HepG2 (cell line): ENCODE data around the gene BSG. TPM values are rescaled to one million over a fixed set of nuclear protein-coding genes. Genes with fewer than 3 reads are reported as not detected.

Source experiments
- GABPA ChIP-seq, 2 experiments: IDR thresholded peaks; 2 replicates each; pipeline ENCODE4 v1.6.1; 2011 to 2016; ENCODE audit warnings: low read depth in 2 of 2, low read length in 1 of 2, missing biosample characterization in 1 of 2, missing genetic modification characterization in 1 of 2
- GMEB1 ChIP-seq: sonication (generic); formaldehyde crosslinking; IDR thresholded peaks from 2 replicates; pipeline ENCODE4 v1.5.1; 2020; ENCODE audit warnings: missing genetic modification reagents, mild to moderate bottlenecking, borderline replicate concordance
- JUN ChIP-seq: sonication (generic); formaldehyde crosslinking; IDR thresholded peaks from 2 replicates; pipeline ENCODE4 v1.4.0; 2020; ENCODE audit warnings: mild to moderate bottlenecking, missing genetic modification reagents
- MLLT10 ChIP-seq: sonication (generic); formaldehyde crosslinking; IDR thresholded peaks from 2 replicates; pipeline ENCODE4 v1.4.0; 2020; ENCODE audit warnings: missing genetic modification reagents
- MTERF4 ChIP-seq: sonication (generic); formaldehyde crosslinking; IDR thresholded peaks from 2 replicates; pipeline ENCODE4 v1.8.0; 2023; ENCODE audit warnings: mild to moderate bottlenecking, missing genetic modification reagents
- NFKB2 ChIP-seq: sonication (generic); formaldehyde crosslinking; IDR thresholded peaks from 2 replicates; pipeline ENCODE4 v1.4.0; 2020; ENCODE audit warnings: missing genetic modification reagents, borderline replicate concordance
- PCBP1 ChIP-seq: fragments of 200-400 bp; formaldehyde crosslinking; IDR thresholded peaks from 2 replicates; pipeline ENCODE4 v1.6.1; 2017; ENCODE audit warnings: mild to moderate bottlenecking, low read depth, low read length, borderline replicate concordance
- REXO4 ChIP-seq: sonication (generic); formaldehyde crosslinking; IDR thresholded peaks from 2 replicates; pipeline ENCODE4 v1.8.0; 2022; ENCODE audit warnings: missing genetic modification reagents, mild to moderate bottlenecking, borderline replicate concordance
- RNF219 ChIP-seq: sonication (generic); formaldehyde crosslinking; IDR thresholded peaks from 2 replicates; pipeline ENCODE4 v1.5.0; 2020; ENCODE audit warnings: mild to moderate bottlenecking, missing genetic modification reagents
- SETDB1 ChIP-seq: sonication (generic); formaldehyde crosslinking; IDR thresholded peaks from 2 replicates; pipeline ENCODE4 v1.5.1; 2020; ENCODE audit warnings: missing genetic modification reagents, mild to moderate bottlenecking, borderline replicate concordance
- SMC3 ChIP-seq: IDR thresholded peaks from 2 replicates; pipeline ENCODE4 v1.6.1; 2011; ENCODE audit warnings: low read length, improper control_type of control experiment
- UBTF ChIP-seq: sonication (generic); formaldehyde crosslinking; IDR thresholded peaks from 2 replicates; pipeline ENCODE4 v1.4.0; 2020; ENCODE audit warnings: mild to moderate bottlenecking, missing genetic modification reagents
- ZBTB44 ChIP-seq: sonication (generic); formaldehyde crosslinking; IDR thresholded peaks from 2 replicates; pipeline ENCODE4 v1.4.0; 2020; ENCODE audit warnings: missing genetic modification reagents
- ZNF143 ChIP-seq: sonication (generic); formaldehyde crosslinking; IDR thresholded peaks from 2 replicates; pipeline ENCODE4 v1.4.0; 2020; ENCODE audit warnings: missing genetic modification reagents
- ZNF430 ChIP-seq: sonication (generic); formaldehyde crosslinking; IDR thresholded peaks from 2 replicates; pipeline ENCODE4 v1.9.0; 2021; ENCODE audit warnings: mild to moderate bottlenecking, missing genetic modification reagents
- ZNF746 ChIP-seq: sonication (generic); formaldehyde crosslinking; IDR thresholded peaks from 2 replicates; pipeline ENCODE4 v1.8.0; 2022; ENCODE audit warnings: mild to moderate bottlenecking, missing genetic modification reagents
- ZNF780A ChIP-seq: sonication (generic); formaldehyde crosslinking; IDR thresholded peaks from 2 replicates; pipeline ENCODE4 v1.8.0; 2022; ENCODE audit warnings: mild to moderate bottlenecking, missing genetic modification reagents, moderate library complexity
- ZNF83 ChIP-seq: sonication (generic); formaldehyde crosslinking; IDR thresholded peaks from 2 replicates; pipeline ENCODE4 v1.4.0; 2020; ENCODE audit warnings: missing genetic modification reagents, mild to moderate bottlenecking, borderline replicate concordance
- polyA plus RNA-seq, 8 experiments: library from polyadenylated mRNA; depleted of rRNA in 3 of 8; stranded (reverse) in 7 of 8; unstranded in 1 of 8; fragments of >200 nt; fragmentation: Illumina TruSeq in 4 of 8; extraction: Trizol in 4 of 8; gene quantifications; 2 replicates each; pipeline versions ENCODE4 v1.2.1 to v1.2.3, GENCODE V29; 2011 to 2016; ENCODE audit warnings: low read depth in 4 of 8, missing spikeins in 1 of 8, mixed read lengths in 1 of 8; ENCODE audit not compliant: insufficient read depth in 1 of 8
- total RNA-seq, 5 experiments: library from RNA; depleted of rRNA; stranded (reverse); fragments of >200 nt; fragmentation: Illumina TruSeq; extraction: Trizol; gene quantifications; 2 replicates each; pipeline ENCODE4 v1.2.3, GENCODE V29; 2016; ENCODE audit warnings: low read depth in 1 of 5

BSG gene
- total and polyA plus RNA-seq, 2 of the 13 experiments (the other 11 are each of a cell fraction or from before 2014, with no cell fraction given) = 309 to 754 TPM

- TF ChIP-seq ZBTB44 (CRISPR knock-in tag) (no peak), PCBP1 (no peak), RNF219 (no peak), GMEB1 (CRISPR knock-in tag) (peak; percentile 40; the same call in 1 of the 2 replicates), ZNF83 (CRISPR knock-in tag) (no peak), GABPA (IDR thresholded peaks at IDR 0.05; ENCODE audit: low read depth, low read length) (peak; percentile 34), GABPA (CRISPR knock-in tag; IDR thresholded peaks at IDR 0.05; ENCODE audit: low read depth) (0 out of 2 replicates have a peak, but pooled peaks have one; percentile 30), REXO4 (CRISPR knock-in tag) (0 out of 2 replicates have a peak, but pooled peaks have one; percentile 18), JUN (CRISPR knock-in tag) (no peak; the same call in 1 of the 2 replicates), NFKB2 (peak; percentile 62; the same call in 1 of the 2 replicates), SMC3 (no peak), ZNF780A (no peak), ZNF430 (CRISPR knock-in tag) (no peak), ZNF143 (peak; percentile 83), MLLT10 (CRISPR knock-in tag) (no peak), MTERF4 (no peak; the same call in 1 of the 2 replicates), UBTF (peak; percentile 50), ZNF746 (peak; percentile 53), SETDB1 (CRISPR knock-in tag) (no peak)
Observed at GRCh38 chr19:531009-531752, 41.2 kb upstream of the BSG start (continued).
